Cortex of kidney (tissue), 1 donor: ENCODE data around the gene CCDC30.
"Not testable (repeated sequence)": the region's sequence is repeated elsewhere in the genome, so short reads cannot be mapped to it uniquely, and the experiment has no call there.

Experiments used
- DNase-seq: peaks from one replicate; lab custom pipeline; 2025; lab: John Stamatoyannopoulos, UW

CCDC30 gene

DNA sequence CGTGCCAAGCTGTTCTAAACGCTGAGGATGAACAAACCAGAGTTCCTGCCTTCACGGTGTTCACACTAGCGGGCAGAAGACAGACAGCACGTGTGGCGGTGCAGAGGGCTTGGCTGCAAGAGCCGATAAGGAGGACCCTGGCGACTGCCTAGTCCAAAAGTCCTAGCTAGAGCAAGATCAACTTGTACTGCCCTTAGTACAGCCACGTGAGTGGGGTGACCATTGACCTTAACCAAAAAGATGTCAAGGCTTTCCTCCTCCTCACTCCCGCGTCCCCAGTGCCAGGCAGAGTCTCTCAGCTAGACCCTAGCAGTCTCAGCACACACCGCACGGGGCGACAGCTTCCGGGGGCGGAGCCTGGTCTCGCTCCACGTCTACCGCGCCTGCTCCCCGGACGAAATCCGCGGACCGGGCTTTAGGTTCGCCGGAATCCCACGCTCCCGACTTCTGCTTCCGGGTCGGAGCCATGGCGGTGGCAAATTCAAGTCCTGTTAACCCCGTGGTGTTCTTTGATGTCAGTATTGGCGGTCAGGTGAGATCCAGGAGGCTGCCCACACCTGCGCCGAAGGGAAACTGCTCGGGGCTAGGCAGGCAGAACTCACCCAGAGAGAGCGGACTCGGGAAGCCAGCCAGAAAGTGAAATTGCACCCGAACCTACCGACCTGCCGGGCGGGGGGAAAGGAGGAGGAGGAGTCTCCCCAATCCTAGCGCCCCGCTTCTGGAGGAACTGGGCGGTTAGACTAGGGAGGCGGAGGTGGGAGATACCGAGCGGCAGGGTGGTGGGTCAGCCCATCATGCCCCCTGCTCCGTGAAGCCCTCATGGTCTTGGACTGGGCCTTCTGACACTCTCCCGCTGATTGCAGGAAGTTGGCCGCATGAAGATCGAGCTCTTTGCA is 195.1 kb downstream of the CCDC30 start, which contains the start of gene PPIH:
Gene PPIH (plus strand): TSS at position 443 of the 896 bp plus-strand sequence. CDS start 24 bp downstream, at position 467.
- DNase-seq = peak; percentile 22

DNA sequence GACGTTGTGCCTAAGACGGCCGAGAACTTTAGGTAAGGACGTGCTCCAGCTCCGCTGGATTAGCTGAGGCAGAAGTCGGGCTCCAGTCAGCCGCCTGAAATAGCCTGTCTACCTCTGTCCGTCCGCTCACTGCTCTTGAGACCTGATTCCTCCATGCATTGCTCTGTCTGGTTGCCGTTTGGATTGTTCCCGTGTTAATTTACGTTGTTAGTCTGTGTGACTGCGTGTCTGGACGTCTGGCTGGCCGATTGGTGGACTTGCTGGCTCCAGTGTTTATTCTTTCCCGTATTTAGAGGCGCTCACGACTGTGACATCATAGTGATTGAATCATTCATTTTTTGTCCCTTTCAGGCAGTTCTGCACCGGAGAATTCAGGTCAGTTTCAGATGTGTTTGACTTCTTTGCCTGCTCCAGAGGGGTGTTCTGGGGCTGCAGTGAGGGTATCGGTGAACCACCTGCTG is 195.8 kb downstream of the CCDC30 start:
- no peak for DNase-seq

DNA sequence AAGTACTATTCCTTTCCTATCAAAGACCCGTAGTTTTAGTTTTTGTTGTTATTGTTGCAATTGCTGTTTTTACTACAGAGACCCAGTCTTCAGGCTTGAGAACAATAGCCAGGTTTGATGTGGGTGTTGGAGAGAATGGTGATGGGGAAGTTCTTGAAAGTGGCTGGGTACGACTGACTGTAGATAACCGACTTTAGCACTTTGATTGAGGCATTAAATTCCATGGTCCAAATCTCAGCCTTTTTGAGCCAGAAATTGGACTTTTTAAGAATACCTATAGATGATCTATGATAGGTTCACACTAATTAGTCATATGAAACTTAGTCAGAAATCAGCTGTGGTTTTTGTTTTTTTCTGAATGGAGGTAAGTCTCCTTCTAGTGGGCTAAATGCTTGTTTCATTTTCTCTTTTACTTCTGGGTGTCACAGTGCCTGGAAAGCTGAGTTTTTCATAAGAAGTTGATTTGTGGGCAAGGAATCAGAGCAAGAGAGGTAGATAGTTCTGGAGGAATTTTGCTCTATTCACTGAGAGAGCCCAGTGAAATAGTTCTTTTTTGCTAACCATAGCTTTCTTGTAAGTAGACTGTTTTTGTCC is 197.9 kb downstream of the CCDC30 start:
- no peak for DNase-seq

DNA sequence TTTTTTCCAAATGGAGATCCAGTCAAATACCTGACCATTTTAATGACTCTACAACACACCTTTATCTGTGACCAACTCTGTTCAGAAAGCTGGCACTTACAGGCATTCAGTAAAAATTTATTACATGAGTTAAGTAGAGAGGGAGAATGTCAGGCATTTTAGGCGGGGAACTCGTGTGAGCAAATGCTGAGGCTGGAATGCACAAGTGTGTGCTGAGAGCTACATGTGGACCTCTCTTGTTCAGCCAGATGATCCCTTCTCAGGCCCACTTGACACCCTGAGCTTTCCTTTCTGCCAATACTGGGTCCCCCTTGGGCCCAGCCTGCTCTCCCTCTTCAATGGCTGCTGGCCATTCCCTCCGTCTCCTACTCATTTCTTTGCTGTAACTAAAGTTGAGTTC is 206.8 kb downstream of the CCDC30 start:
- no peak for DNase-seq

DNA sequence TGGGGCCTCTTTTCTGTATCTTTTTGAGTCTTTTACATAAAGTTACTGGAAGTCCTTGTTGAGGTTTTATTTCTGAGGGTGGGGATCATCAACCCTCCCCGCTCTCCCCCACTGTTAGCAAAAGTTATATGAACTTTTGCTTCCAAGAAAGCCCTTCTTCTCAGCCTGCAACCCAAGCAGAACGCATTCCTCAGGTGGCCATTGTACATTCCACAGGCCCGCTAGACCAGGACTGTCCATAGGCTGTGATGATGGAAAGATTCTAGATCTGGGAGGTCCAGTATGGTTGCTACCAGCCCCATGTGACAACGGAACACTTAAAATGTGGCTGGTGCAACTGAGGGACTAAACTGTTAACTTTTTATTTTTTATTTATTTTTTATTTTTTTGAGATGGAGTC is 207.3 kb downstream of the CCDC30 start:
- no peak for DNase-seq

DNA sequence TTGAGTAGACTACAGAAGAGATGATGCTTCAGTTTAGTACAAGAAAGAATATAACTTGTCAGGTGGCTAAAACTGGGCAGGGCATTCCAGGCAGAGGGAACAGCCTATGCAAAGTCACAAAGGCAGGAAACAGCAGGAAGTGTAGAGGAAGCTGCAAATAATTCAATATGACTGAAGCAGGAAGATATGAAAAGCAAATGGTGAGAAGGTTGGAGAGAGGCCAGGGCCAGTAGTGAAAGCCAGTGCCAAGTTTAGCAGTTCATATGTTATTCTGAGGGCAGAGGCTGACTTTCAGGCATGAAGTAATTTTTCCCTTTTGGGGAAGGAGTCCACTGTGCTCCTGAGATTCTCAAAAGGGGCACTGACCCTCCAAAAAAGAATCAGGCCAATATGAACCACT is 211.1 kb downstream of the CCDC30 start:
- DNase-seq = no peak

DNA sequence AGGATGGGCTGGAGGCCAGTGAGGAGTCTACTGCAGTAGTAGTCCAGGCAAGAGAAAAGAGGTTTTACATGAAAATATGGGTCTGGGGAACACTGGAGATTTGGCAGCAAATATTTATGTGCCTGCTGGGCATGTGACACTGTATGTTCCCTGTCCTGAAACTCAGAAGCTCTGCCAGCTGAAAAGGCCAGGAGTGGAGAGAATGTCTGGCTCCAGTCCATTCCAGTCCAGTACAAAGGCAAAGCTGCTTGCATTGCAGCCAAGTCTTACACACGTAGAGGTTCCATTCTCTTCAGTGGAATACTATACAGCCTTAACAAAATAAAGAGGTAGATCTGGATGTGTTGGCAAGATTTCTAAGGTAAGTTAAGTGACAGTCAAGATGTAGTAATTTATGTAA is 211.6 kb downstream of the CCDC30 start:
- no peak for DNase-seq

DNA sequence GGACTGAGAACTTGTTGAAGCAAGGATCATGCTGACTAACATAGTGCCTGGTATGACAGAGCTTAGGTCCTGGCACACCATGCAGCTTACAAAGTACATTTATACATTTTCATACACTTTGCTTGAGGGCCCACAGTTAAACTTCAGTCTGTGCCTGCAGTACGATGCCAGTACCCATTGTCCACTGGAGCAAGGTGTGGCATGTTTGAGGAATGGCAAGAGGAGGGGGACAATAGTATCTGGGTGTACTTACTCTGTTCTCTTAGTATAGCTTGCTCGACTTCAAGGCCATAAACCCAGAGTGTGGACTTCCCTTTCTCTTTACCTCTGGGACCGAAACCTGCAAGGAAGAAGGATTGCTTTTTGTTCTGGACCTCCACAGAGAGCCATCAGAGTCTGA is 212.4 kb downstream of the CCDC30 start:
- DNase-seq = no peak

DNA sequence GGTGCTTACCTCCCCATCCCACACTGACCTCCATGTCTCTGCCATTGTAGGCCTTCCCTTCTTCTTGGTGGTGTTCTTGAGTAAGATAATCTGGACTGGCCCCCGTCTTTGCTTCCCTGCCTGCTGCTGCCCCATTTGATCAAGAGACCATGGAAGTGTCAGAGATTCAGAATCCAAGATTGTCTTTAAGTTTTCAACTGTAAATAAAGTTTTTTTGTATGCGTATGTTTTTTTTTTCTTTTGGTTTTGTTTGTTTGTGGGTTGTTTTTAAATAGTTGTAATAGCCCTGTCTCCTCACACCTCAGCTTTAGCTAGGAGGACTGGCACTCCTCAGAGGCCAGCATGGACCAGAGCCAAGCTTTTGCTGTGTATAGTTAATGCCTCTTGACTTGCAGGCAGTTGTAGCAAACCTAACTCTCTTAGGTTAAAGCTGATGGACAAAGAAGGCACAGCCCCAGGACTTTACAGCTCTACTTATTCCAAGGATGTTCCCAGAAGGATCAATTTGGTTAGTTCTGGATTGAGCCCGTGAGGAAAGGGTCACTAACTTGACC is 213.5 kb downstream of the CCDC30 start:
- DNase-seq = no peak

DNA sequence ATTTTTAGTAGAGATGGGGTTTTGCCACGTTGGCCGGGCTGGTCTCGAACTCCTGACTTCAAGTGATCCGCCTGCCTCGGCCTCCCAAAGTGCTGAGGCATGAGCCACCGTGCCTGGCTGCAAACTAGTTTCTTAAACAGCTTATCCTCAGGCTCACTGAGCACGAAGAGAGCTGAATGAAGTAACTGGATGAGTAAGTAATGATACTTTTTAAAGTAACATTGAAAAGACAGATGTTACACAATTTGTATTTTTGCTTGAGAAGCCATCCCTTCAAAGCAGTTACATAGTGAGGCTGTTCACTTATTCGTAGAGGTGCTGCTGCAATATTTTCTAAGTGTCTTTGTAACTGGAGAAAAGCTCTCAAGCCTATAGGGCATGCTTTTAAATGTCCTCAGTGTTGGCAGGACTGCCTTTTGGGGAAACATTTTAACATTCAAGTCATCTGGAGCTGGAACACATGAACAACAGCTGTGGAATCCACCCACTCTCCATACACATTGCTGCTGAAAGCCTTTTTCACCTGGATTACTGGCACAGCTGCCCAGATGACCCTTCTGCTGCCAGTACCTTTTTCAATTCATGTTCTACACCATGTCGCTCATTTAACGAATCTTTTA is 216.4 kb downstream of the CCDC30 start:
- no peak for DNase-seq

DNA sequence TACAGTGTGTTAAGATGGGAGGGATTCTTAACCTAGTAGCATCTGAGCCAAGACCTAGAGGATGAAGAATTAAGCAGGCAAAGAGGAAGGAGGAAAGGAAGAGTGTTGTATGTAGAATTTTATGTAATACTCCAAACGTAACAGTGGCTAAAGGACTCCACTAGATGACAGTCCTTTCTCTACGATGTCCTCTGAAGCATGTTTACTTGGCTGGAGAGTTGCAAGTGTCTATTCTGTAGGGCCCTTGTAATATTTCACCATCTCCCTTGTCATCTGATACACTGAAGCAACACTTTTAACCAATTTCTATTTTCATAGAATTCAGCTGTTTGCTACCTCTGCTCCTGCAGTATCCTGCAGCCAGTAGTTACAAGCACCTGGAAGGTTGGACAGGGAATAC is 217.0 kb downstream of the CCDC30 start:
- no peak for DNase-seq

DNA sequence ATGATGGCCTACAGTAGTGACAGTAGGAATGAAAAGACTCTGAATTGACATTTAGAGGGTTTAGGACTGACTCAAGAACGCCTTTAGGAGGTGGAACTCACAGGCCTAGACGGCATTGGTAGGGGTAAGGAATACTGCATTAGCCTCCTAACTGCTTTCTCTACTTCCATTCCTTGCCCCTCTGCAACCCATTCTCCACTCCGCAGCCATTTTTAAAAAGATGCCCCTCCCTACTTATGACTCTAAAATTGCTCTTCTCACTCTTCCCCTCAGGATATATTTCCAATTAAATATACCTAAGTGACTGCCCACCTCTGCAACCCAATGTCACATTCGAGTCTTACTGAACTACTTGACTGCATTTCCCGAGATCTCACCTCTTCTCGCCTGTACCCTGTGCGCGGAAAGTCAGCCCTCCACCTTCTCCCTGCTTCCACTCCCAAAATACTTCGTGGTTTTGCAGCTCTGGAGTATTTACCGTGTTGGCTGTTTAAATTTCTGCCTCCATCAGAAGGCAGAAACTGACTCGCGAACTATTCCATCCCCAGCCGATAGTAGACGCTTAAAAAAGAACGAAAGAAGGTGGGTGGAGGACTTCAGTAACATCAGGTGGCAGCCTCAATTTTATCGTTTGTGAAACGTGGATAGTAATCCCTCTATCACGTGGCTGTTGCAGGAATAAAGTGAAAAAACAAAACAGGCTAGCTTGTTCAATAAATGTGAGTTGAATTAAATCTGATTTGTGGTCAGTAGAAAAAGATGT is 218.0 kb downstream of the CCDC30 start:
- DNase-seq = no peak

DNA sequence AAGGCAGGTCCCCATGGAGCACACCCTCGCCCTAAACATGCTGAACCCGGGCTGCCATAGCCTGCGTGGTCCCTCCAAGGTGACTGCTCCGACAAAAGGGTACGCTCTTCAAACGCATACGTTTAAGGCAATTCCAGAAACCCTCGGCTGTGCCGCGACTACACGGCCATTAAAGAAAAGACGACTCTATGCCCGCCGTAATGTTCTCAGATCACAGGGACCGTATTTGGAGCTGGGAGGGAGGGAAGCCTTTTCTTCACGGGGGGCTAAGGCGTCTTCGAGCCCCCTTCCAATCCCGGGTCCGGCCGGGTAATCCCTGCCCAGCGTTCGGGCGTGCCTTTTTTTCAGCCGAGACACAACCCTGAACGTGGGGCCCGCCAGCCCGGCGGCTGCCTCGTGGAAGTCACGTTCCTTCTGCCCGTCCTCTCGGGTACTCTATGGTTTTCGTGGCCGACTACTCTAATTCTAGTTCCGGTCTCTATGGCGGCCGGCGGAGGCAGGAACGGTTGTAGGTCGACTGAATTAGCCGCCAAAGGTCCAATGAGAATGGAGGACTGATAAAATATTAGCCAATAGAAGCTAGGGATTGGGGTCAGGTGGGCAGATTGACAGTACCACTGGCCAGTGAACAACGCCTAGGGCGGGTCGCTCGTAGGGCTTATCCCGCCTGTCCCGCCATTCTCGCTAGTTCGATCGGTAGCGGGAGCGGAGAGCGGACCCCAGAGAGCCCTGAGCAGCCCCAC is 218.8 kb downstream of the CCDC30 start, which contains the start of gene YBX1:
Gene YBX1 (plus strand): TSS at position 678 of the 743 bp plus-strand sequence. CDS start 148 bp downstream, outside the sequence.
- no peak for DNase-seq

DNA sequence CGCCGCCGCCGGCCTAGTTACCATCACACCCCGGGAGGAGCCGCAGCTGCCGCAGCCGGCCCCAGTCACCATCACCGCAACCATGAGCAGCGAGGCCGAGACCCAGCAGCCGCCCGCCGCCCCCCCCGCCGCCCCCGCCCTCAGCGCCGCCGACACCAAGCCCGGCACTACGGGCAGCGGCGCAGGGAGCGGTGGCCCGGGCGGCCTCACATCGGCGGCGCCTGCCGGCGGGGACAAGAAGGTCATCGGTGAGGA is 219.3 kb downstream of the CCDC30 start:
- DNase-seq = not testable (repeated sequence)

DNA sequence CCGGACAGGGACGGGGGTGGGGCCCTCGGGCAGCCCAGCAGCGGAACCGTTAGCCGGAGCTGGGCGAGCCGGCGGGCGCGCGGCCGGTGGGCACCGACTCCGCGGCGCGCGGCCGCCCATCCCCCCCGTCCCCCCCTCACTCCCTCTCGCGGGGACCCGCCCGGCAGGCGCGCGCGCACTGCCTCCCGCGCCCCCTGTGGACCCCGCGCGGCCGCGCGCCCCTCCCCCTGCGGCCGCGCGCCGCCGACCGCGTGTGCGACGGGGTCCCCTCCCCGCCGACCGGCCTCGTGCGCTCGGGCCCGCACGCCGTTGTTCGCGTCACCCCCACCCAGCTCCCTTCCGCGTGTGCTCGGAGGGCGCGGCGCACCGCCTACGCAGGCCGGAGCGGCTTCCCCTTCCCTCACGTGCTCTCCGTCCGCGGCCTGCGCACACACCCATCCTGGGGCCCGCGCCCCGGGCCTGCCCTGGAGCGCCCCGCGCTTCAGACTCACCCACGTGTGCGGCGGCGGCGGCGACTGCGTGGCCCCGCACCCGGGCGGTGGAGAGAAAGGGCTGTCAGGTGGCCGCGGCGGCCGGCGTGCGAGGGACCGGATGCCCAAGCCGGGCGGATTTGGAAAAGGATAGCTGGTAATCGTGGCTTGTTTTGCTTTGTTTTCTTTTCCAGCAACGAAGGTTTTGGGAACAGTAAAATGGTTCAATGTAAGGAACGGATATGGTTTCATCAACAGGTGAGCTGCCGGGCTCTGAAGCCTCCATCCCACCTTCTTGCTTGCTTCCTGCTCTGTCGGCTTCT is 219.8 kb downstream of the CCDC30 start:
- no peak for DNase-seq

DNA sequence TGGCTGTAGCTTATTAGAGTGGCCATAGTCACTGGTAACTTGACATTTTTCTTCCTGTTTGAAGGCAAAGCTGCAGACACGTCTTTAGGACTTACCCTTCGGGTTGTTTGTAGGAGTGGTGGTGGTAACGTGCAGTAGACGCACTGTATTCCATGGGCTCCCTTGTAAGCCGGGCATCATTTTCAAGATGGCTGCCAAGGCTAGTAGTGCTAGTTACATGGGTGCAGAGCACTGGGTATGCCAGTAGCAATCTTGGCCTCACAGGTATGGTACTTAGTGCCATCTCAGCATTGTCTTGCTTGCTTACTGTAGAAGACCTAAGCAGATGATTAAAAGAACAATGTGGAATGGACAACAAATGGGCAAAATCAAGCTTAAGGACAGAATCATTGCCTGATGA is 221.1 kb downstream of the CCDC30 start:
- DNase-seq = no peak

DNA sequence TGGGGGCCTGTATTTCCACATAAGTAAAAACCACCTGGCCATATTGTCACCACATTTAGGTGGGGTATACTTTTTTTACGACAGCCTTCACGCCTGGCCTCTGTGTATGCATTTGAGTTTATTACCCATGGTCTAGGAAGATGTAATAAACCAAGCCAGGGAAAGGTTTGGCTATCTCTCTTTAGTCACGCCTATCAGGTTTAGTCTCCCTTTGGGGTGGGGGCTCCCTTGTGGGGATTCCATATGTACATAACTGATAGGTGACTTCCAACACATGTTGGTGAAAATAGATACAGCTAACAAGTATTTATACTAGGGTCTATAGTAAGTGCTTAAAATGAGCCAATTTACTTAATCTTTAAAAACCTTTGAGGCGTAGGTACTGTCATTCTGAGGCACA is 223.3 kb downstream of the CCDC30 start:
- no peak for DNase-seq

DNA sequence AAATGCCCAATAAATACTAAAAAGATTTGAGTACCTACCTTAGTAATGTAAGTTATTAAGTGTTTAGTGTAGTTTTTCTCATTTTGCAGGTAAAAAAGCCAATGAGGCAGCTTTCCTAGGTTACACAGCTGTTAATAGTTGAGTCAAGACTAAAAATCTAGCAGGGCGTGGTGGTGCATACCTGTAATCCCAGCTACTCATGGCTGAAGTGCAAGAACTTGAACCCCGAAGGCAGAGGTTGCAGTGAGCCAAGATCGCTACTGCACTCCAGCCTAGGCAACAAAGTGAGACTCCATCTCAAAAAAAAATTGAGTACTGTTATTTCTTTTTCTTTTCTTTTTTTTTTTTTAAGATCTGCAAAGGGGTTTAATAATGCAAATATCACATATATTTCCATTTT is 226.8 kb downstream of the CCDC30 start:
- no peak for DNase-seq

DNA sequence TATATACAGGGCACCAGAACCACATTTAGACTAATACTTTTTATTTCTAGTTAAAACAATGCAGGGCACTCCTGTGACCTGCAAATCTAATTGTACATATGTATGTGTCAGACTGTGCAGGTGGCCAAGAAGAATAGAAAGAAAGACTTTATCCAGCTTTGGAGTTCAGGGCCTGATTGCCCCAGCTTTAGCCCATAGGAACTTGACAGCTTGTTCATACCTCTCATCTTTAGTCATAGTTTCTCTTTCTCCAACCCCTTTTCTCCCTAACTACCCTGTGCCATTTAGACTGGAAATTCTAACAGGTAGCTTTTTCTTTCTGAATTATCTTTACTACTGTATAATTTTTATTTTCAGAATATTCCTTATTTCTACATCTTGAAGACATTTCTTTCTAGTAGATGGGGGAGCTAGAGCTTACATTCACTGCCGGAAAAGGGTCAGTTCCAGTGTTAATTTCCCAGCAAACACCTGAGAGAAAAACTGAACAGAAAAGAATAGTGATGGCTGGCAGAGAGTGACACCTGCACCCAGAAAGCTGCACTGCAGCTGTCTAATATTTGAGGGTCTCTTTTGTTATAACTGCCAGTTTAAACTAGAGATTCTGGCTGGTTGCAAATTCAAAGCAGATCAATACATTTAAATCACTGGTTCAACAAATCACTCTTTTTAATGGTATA is 227.5 kb downstream of the CCDC30 start:
- no peak for DNase-seq

DNA sequence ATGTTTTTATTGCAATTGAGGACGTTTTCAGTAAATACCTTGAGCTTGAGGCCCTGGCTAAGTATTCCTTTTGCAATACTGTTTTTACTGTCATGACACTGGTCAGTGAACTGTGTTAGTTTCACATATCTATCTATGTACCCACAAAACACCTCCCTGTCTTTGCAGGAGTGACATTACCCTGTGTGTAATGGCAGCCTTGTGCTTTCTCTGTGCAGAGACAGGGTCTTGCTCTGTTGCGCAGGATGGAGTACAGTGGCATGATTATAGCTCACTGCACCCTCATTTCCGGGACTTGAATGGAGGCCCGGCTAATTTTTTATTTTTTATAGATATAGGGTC is 228.0 kb downstream of the CCDC30 start:
- DNase-seq = no peak
